ENCODE data around the gene BANF2.

GRCh38 chr20:17685168-17685567 is 14.6 kb upstream of the BANF2 start:
- TF ChIP-seq CTCF (IDR thresholded peaks at IDR 0.05) (no peak), POLR2A (IDR thresholded peaks at IDR 0.05) (no peak)
